HL-60 (cell line): ENCODE data around the gene KRT31.

ENCODE experiments used
- GABPA ChIP-seq: IDR thresholded peaks from 2 replicates; pipeline ENCODE4 v1.6.1; 2012; ENCODE audit warnings: low read depth
- POLR2AphosphoS5 ChIP-seq: IDR thresholded peaks from 2 replicates; pipeline ENCODE4 v1.6.1; 2012; ENCODE audit warnings: low read depth
- SPI1 ChIP-seq: IDR thresholded peaks from 2 replicates; pipeline ENCODE4 v1.6.1; 2012; ENCODE audit warnings: low read depth, mild to moderate bottlenecking, borderline replicate concordance
- TF ChIP-seq, protein P1 (sequence below): IDR thresholded peaks from one replicate; pipeline ENCODE4 v1.5.1; 2011; ENCODE audit warnings: low read length, control low read depth, inconsistent platforms; ENCODE audit not compliant: insufficient read depth
- TF ChIP-seq, protein P2 (sequence below): IDR thresholded peaks from 2 replicates; pipeline ENCODE4 v1.6.1; 2012; ENCODE audit warnings: low read depth; ENCODE audit not compliant: insufficient replicate concordance

DNA sequence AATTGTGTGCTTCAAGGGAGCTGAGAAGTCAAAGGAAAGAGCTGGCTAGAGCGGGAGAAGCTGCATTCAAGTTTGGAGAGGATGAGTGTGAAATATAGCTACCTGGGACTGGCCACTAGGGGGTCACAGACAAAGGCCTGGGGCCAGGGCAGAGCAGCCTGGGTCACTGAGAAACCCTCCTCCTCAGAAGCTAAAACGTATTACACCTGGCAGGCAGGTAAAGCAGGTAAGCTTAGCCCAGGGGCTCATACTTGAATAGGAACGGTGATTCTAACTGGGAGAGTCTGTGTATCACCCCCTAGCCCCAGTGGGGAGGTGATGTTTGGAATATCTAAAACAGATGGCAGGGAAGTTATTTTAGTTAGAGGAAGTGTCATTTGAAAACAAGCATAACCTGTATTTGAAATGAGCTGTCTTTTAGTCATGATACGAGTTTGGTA, 20.2 kb upstream of the KRT31 start:
- TF ChIP-seq, protein P1, sequence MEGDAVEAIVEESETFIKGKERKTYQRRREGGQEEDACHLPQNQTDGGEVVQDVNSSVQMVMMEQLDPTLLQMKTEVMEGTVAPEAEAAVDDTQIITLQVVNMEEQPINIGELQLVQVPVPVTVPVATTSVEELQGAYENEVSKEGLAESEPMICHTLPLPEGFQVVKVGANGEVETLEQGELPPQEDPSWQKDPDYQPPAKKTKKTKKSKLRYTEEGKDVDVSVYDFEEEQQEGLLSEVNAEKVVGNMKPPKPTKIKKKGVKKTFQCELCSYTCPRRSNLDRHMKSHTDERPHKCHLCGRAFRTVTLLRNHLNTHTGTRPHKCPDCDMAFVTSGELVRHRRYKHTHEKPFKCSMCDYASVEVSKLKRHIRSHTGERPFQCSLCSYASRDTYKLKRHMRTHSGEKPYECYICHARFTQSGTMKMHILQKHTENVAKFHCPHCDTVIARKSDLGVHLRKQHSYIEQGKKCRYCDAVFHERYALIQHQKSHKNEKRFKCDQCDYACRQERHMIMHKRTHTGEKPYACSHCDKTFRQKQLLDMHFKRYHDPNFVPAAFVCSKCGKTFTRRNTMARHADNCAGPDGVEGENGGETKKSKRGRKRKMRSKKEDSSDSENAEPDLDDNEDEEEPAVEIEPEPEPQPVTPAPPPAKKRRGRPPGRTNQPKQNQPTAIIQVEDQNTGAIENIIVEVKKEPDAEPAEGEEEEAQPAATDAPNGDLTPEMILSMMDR, result peak; percentile 10
- TF ChIP-seq GABPA, result no peak
- TF ChIP-seq POLR2AphosphoS5, result no peak
- TF ChIP-seq, protein P2, sequence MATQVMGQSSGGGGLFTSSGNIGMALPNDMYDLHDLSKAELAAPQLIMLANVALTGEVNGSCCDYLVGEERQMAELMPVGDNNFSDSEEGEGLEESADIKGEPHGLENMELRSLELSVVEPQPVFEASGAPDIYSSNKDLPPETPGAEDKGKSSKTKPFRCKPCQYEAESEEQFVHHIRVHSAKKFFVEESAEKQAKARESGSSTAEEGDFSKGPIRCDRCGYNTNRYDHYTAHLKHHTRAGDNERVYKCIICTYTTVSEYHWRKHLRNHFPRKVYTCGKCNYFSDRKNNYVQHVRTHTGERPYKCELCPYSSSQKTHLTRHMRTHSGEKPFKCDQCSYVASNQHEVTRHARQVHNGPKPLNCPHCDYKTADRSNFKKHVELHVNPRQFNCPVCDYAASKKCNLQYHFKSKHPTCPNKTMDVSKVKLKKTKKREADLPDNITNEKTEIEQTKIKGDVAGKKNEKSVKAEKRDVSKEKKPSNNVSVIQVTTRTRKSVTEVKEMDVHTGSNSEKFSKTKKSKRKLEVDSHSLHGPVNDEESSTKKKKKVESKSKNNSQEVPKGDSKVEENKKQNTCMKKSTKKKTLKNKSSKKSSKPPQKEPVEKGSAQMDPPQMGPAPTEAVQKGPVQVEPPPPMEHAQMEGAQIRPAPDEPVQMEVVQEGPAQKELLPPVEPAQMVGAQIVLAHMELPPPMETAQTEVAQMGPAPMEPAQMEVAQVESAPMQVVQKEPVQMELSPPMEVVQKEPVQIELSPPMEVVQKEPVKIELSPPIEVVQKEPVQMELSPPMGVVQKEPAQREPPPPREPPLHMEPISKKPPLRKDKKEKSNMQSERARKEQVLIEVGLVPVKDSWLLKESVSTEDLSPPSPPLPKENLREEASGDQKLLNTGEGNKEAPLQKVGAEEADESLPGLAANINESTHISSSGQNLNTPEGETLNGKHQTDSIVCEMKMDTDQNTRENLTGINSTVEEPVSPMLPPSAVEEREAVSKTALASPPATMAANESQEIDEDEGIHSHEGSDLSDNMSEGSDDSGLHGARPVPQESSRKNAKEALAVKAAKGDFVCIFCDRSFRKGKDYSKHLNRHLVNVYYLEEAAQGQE, result no peak
- no peak for TF ChIP-seq SPI1
